ENCODE measurements around the gene STAB1. TPM values are rescaled to one million over a fixed set of nuclear protein-coding genes. Genes with fewer than 3 reads are reported as not detected.

Gene STAB1
- total RNA-seq, 1 donor from 2014 or later = not detected

GRCh38 chr3:52519445-52520140 is 24.5 kb downstream of the STAB1 start:
- Histone ChIP-seq H3F3A (ENCODE audit: low read depth) (no peaks in the 10 kb centered on the region), H3K4me3 (no peak overlapping the region), H3K27ac (no peak overlapping the region), H3K27me3 (peaks cover 6% of the 10 kb centered on the region), H3K79me2 (ENCODE audit: low read depth) (no peaks in the 10 kb centered on the region), H4K20me1 (ENCODE audit: low read depth) (no peaks in the 10 kb centered on the region), H2AFZ (replicated peaks) (no peak overlapping the region), H3K36me3 (no peaks in the 10 kb centered on the region), H3K9me3 (ENCODE audit: low read depth) (no peaks in the 10 kb centered on the region), H3K9ac (no peak overlapping the region), H3K4me1 (no peaks in the 10 kb centered on the region), H3K4me2 (no peak overlapping the region)
- H3K27ac Mint-ChIP-seq = no peak overlapping the region
- DNase-seq (ENCODE audit: low spot score) = no peak
- no peaks in the 10 kb centered on the region for H3K27me3 Mint-ChIP-seq (ENCODE audit: insufficient read depth, low read depth)
- peaks cover 3% of the 10 kb centered on the region for H3K4me1 Mint-ChIP-seq
- H3K4me3 Mint-ChIP-seq = no peak overlapping the region
- TF ChIP-seq CTCF (IDR thresholded peaks at IDR 0.05) = no peak
- no peak for TF ChIP-seq EZH2phosphoT487 (IDR thresholded peaks at IDR 0.05)
- TF ChIP-seq EZH2 (IDR thresholded peaks at IDR 0.05) = no peak
- H3K36me3 Mint-ChIP-seq = peaks cover 7% of the 10 kb centered on the region
- no peaks in the 10 kb centered on the region for H3K9me3 Mint-ChIP-seq

GRCh38 chr3:52520141-52520667 is 25.1 kb downstream of the STAB1 start:
- Mint-ChIP-seq H3K4me1 (peaks cover 2% of the 10 kb centered on the region), H3K9me3 (no peaks in the 10 kb centered on the region), H3K36me3 (peaks cover 7% of the 10 kb centered on the region), H3K4me3 (no peak overlapping the region), H3K27ac (no peak overlapping the region), H3K27me3 (ENCODE audit: insufficient read depth, low read depth) (no peaks in the 10 kb centered on the region)
- no peaks in the 10 kb centered on the region for H3F3A ChIP-seq (ENCODE audit: low read depth)
- DNase-seq (ENCODE audit: low spot score) = no peak
- H3K4me1 ChIP-seq = no peaks in the 10 kb centered on the region
- H4K20me1 ChIP-seq (ENCODE audit: low read depth) = no peaks in the 10 kb centered on the region
- H3K4me2 ChIP-seq = no peak overlapping the region
- no peaks in the 10 kb centered on the region for H3K79me2 ChIP-seq (ENCODE audit: low read depth)
- no peak overlapping the region for H2AFZ ChIP-seq (replicated peaks)
- no peak overlapping the region for H3K4me3 ChIP-seq
- H3K27me3 ChIP-seq = peaks cover 6% of the 10 kb centered on the region
- H3K36me3 ChIP-seq = no peaks in the 10 kb centered on the region
- H3K27ac ChIP-seq = no peak overlapping the region
- no peaks in the 10 kb centered on the region for H3K9me3 ChIP-seq (ENCODE audit: low read depth)
- no peak for TF ChIP-seq CTCF (IDR thresholded peaks at IDR 0.05)
- H3K9ac ChIP-seq = no peak overlapping the region

- Histone ChIP-seq H3K9ac (no peak overlapping the region), H3K27me3 (peaks cover 6% of the 10 kb centered on the region), H3K36me3 (no peaks in the 10 kb centered on the region), H3K79me2 (ENCODE audit: low read depth) (no peaks in the 10 kb centered on the region), H3K9me3 (ENCODE audit: low read depth) (no peaks in the 10 kb centered on the region), H4K20me1 (ENCODE audit: low read depth) (no peaks in the 10 kb centered on the region), H2AFZ (replicated peaks) (no peak overlapping the region), H3K4me3 (no peak overlapping the region), H3K27ac (no peak overlapping the region), H3F3A (ENCODE audit: low read depth) (no peaks in the 10 kb centered on the region), H3K4me2 (no peak overlapping the region), H3K4me1 (no peaks in the 10 kb centered on the region)
- DNase-seq (ENCODE audit: low spot score) = no peak
- no peaks in the 10 kb centered on the region for H3K4me1 Mint-ChIP-seq
- H3K27me3 Mint-ChIP-seq (ENCODE audit: insufficient read depth, low read depth) = no peaks in the 10 kb centered on the region
- TF ChIP-seq EZH2 (IDR thresholded peaks at IDR 0.05) = no peak
- no peak for TF ChIP-seq CTCF (IDR thresholded peaks at IDR 0.05)
- no peak for TF ChIP-seq EZH2phosphoT487 (IDR thresholded peaks at IDR 0.05)
- no peak overlapping the region for H3K27ac Mint-ChIP-seq
- peaks cover 7% of the 10 kb centered on the region for H3K36me3 Mint-ChIP-seq
- no peak overlapping the region for H3K4me3 Mint-ChIP-seq
- no peaks in the 10 kb centered on the region for H3K9me3 Mint-ChIP-seq
These were observed 25.8 kb downstream of the STAB1 start for GRCh38 chr3:52520716-52521487.

All from neural progenitor cell (in vitro differentiated cells).